ENCODE measurements around the gene TBC1D22A.

TBC1D22A gene

DNA sequence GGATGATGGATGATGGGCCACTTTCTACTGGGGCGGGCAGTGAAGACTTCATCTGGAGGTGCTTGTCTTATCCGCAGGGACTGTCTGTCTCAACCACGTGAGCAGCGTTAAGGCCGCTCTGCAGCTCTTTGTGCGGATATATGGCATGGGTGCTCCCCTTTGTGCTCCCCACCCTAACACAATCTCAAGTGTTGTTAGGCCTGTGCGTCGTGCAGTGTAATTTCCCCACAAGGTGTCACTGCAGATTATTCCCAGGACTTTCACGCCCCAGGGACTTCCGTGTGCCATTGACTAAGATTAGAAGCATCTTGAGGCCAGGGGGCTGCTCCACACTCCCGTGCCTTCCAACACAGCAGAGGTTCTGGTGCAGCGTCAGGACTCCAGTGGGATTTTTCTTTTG, 65.3 kb downstream of the TBC1D22A start:
- Histone ChIP-seq H3K4me3 (no peak overlapping the region), H3K27ac (no peak overlapping the region)
- DNase-seq (ENCODE audit: low spot score): peak; percentile 24
- TF ChIP-seq, protein P1, sequence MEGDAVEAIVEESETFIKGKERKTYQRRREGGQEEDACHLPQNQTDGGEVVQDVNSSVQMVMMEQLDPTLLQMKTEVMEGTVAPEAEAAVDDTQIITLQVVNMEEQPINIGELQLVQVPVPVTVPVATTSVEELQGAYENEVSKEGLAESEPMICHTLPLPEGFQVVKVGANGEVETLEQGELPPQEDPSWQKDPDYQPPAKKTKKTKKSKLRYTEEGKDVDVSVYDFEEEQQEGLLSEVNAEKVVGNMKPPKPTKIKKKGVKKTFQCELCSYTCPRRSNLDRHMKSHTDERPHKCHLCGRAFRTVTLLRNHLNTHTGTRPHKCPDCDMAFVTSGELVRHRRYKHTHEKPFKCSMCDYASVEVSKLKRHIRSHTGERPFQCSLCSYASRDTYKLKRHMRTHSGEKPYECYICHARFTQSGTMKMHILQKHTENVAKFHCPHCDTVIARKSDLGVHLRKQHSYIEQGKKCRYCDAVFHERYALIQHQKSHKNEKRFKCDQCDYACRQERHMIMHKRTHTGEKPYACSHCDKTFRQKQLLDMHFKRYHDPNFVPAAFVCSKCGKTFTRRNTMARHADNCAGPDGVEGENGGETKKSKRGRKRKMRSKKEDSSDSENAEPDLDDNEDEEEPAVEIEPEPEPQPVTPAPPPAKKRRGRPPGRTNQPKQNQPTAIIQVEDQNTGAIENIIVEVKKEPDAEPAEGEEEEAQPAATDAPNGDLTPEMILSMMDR (IDR thresholded peaks at IDR 0.05): no peak

DNA sequence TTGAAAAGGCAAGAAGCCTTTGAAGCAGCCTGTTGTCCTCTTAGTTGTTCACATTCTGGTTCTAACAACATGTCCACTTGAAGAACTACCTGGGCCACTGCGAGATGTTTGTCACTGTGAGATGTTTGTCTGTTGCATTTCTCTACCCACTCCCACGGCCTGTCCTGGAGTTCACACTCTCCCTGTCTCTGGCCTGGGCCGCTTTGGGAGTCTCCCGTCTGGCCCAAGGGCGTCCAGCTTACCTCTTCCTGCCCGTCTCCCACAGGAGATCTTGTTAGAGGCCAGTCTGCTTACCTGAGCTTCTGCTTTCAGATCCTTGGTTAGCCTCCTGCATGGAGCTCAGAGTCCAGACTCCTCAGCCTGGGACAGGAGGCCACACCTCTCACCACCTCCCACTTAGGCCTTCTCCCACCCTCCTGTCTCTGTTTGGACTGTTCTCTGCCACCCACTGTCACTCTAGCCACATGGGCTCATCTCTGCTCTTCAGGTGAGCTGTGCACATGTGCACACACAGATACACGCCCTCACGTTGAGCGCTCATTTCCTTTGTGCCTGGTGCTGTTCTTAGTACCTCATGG, 66.0 kb downstream of the TBC1D22A start:
- Histone ChIP-seq H3K4me3 (no peak overlapping the region), H3K27ac (no peak overlapping the region)
- TF ChIP-seq, protein P1 (IDR thresholded peaks at IDR 0.05): no peak
- DNase-seq (ENCODE audit: low spot score): peak; percentile 58

DNA sequence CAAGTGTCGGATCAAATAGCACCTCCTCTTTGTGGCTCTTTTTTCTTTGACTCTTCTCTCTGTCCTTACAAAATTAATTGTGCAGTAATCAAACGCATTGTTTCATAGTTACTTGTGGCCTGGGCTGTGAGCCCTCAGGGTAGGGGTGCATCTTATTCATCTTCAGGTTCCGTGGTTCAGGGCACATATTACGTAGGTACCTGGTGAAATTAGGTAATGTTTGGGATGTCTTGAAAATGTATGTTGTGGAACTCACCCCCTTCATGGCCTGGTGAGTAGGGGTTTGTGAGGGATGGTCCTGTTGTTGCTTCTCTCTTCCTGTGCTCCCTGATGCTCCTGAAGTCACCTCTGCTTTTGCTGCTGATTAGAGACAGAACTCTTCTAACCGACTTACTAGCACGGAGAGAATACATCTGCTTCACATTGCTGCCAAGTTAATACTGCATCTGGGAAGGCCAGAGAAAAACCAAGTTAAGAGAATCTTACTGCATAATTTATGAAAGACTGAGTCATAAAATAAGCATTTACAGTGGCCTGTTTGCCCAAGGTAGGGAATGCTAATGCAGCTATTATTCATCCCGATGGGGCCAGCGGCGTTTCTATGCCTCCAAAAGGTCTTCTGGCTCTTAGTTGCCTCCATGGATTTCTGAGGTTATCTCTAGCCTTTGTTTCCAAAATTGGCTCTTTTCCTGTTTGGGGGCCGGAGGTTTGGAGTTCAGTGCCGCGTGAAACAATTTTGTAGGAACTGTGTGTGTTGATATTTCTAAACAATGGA, 66.9 kb downstream of the TBC1D22A start:
- TF ChIP-seq, protein P1 (IDR thresholded peaks at IDR 0.05): no peak
- H3K27ac ChIP-seq: no peak overlapping the region
- no peak overlapping the region for H3K4me3 ChIP-seq
- DNase-seq (ENCODE audit: low spot score): peak; percentile 19

DNA sequence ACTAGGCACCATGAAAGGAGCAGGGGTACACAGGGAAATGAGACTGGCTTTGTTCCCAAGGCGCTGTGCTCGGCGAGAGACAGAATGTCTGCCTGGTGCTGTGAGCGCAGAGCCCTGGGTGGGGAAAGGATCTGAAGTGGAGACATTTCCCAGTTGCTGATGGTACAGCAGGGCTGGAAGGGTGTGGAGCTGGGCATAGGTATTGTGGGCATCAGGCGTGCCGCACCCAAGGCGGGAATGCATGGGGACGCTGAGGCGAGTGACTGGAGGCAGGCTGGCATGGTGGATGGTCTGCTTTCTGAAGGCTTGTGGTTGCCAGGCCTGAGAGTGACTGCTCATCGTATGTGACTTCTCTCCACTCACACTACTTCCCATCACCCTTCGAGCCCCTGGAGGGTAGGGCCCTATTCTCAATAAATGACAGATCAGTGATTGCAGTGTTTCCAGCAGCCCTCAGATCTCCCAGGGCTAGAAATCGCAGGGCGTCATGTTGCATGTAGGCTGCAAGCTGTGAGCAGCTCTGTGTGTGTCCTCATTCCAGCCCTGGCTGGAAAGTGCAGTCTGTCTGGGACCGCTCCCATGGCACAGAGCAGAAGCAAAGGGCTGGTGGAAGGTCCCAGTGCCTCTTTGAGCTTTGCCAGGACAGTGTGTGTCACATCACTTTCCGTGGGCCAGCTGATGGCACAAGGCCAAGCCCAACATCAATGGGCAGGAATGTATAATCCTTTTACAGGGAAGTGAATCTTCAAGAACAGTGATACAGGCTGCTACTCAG, 67.7 kb downstream of the TBC1D22A start:
- Histone ChIP-seq H3K27ac (peak overlapping the region in 1 of 2 donors; percentile 0), H3K4me3 (peak overlapping the region; percentile 3)
- TF ChIP-seq, protein P1 (IDR thresholded peaks at IDR 0.05): no peak
- DNase-seq (ENCODE audit: low spot score): peak; percentile 68

DNA sequence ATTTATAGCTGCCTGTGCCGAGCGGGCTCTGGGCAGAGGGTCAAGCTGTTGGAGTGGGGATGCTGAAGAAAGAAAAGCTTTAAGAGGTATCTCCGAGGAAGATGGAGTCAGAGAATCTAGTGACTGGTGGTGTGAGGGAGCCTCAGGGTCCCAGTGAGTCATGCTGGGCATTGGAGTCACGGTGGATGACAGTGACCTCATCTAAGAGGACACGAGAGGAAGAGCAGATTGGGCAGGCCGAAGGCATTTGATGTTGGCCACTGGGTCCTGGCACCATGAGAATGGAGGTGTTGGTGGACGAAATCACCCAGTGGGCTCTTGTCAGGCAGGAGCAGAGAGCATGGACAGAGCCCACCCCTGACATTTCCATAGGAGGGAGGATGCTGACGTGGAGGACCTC, 68.4 kb downstream of the TBC1D22A start:
- Histone ChIP-seq H3K4me3 (no peak overlapping the region), H3K27ac (no peak overlapping the region)
- TF ChIP-seq, protein P1 (IDR thresholded peaks at IDR 0.05): no peak
- peak; percentile 56 for DNase-seq (ENCODE audit: low spot score)

DNA sequence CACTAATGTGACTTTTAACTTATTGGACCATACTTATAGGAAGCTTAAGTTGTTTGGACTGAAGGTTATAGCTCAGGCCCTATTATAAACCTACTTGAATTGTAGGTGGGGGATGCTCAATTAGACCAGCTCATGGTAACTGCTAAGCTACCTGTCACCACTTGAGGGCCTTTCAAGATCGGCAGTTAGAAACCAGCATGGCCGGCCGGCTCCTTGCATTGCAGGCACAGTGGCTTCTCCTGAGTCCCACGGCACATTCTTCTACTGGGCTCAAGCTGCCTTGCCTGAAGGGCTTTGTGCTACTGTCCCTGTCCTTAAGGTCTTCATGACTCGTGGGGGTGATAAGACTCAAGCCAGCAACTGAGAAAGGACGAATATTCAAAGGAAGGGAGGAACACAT, 70.8 kb downstream of the TBC1D22A start:
- no peak overlapping the region for H3K27ac ChIP-seq
- DNase-seq (ENCODE audit: low spot score): peak; percentile 59
- TF ChIP-seq, protein P1 (IDR thresholded peaks at IDR 0.05): no peak

More for the DNA sequence above, 70.8 kb downstream of the TBC1D22A start:
- no peak overlapping the region for H3K4me3 ChIP-seq
